Suppressor macrophage treated with lipopolysaccharide for 1 hour (primary cell): ENCODE data around the gene USP22.
"Not testable (repeated sequence)": the region's sequence is repeated elsewhere in the genome, so short reads cannot be mapped to it uniquely, and the experiment has no call there.

ENCODE experiments used
- DNase-seq, 3 donors: peaks; one replicate each; pipeline ENCODE4 v3.0.0-alpha.2; 2020 to 2022

The USP22 gene

DNA sequence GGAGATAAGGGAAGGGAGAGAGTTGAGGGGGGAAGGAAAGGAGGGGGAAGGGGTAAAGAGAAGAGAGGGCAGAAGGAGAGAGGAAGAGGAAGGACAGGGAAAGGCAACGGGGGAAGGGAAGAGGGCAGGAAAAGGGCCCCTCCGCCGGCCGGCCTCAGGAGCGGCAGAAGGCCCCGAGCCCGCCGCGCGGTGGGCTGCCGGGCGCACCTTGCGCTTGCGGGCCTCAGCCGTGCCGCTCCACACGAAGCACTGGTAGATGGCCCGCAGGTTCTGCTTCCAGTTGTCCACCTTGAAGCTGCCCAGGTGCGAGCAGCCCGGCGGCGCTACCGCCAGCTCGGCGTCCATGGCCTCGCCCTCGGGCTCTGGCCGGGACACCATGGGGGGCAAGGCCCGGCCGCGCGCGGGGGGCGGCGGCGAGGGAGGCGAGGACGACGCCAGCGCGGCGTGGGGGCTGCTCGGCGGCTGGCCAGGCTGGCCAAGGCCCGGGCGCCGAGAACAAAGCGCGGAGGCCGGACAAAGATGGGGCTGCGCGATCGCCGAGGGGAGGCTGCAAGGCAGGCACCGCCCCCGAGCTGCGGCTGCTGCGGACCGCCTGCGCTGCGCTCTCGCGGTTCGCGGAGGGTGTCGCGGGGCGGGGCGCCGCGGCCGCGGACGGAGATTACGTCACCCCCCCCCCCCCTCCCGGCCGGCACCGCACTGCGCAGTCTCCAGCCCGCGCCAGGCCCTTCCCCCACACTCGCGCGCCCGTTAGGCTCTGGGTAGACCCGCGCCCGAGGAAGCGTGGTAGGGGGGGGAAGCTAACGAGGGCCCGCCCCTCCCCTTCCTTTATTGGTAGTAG is at the start of gene USP22:
Gene USP22 (minus strand): TSS at position 554 of the 838 bp plus-strand sequence. CDS start 176 bp downstream, at position 378.
- peak; percentile 31 to 99 (median 98) for DNase-seq

DNA sequence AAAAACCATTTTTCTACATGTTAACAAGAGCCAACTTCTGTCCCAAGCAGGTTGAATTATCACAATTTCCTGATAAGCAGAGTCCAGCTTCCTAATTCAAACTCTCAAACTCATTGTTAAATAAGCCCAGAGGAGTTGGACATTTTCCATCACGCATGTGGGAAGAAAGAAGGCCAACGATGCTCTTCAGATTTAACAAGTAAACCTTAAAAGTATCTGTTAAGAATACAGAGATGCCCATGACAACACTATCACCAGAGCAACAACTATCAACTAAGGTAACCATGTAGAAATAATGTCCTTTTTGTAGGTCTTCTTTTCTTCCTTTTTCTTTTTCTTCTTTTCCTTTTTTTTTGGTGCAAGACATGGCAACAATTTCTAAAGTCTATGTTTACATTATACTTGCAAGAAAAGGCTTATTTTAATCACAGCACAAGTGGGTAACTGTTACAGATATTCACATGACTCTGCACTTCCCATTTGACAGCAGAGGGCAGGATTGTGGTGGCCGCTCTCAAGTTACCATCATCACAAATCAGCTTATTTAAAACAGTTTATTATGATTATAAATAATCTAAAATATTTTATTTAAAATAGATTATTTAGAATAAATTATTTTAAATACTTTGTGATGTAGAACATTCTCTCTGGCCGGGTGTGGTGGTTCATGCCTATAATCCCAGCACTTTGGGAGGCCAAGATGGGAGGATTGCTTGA is 48.2 kb upstream of the USP22 start:
- DNase-seq = peak; percentile 21 to 42 (median 24)

DNA sequence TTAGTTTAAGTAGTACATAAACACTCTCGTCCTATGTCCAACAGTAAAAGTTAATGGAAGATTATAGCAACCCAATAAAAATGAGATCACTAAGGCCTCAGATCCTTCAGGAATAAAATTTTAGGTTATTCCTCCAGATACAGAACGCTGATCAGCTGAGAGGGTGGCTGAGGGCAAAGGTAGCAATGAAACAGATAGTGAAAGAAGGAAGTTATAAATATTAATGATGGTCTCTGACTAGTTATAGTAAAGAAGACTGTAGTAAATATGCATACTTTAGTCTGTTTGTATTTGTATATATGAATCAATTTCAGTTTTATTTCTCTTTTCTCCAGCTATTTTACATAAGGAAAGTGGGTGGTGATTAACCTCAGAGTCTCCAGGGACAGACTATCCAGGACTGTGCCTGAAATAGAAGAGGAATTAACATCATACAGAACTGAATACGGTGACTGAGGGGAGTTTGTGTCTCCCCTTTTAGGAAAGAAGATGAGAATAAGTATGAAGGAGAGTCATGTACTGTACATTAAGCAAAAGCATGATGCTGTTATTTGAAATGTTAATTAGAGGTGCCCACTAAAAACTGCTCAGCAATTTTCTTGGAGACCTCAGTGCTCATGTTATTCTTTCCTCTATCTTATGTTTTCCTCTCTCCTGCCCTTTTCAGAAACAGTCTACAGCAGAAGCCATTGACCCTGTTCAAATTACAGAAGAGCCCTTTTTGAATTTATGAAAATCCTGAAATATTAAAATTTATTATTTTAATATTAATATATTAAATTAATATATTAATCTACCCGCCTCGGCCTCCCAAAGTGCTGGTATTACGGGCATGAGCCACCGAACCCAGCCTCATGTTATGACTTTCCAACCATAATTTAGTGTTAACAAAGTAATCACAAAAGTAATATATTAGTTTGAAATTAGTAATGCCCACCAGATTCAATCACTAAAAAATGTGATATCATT is 47.4 kb upstream of the USP22 start:
- peak in 1 of 3 donors; percentile 21 for DNase-seq

DNA sequence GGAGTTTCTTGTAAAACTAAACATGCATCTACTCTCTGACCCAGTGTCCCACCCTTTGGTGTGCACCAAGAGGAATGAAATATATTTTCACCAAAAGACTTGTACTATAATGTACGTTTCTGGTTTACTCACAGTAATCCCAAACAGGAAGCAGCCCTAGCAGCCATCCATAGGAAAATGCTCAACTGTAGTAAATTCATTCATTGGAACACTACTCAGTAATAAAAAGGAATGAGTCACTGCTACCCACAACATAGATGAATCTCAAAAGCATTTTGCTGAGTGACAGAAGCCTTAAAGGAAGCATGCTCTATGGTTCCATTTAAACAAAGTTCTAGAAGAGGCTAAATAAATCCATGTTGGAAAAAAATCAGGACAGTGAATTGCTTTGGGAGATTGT is 46.3 kb upstream of the USP22 start:
- peak in 1 of 3 donors; percentile 36 for DNase-seq

GRCh38 chr17:21085707-21086106 is 42.9 kb upstream of the USP22 start:
- DNase-seq = no peak

DNA sequence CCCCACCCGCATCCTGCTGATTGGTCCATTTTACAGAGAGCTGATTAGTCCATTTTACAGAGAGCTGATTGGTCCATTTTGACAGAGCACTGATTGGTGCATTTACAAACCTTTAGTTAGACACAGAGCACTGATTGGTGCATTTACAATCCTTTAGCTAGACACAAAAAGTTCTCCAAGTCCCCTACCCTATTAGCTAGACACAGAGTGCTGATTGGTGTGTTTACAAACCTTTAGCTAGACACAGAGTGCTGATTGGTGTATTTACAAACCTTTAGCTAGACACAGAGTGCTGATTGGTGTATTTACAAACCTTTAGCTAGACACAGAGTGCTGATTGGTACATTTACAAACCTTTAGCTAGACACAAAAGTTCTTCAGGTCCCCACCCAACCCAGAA is 42.5 kb upstream of the USP22 start:
- DNase-seq = not testable (repeated sequence)

DNA sequence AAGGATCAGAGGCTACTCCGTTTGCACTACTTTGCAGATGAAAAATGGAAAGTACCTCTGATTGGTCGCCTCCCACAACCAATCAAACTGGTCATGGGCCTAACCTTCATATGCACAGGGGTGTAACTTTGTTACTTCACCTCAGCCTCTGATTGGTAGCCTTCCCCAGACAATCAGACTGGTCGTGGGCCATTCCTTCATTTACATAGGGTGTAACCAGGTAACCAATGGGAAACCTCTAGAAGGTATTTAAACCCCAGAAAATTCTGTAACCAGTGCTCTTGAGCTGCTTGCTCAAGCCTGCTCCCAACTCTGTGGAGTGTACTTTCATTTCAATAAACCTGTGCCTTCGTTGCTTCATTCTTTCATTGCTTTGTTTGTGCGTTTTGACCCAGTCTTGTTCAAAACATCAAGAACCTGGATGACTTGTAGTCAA is 39.2 kb upstream of the USP22 start:
- DNase-seq = no peak

DNA sequence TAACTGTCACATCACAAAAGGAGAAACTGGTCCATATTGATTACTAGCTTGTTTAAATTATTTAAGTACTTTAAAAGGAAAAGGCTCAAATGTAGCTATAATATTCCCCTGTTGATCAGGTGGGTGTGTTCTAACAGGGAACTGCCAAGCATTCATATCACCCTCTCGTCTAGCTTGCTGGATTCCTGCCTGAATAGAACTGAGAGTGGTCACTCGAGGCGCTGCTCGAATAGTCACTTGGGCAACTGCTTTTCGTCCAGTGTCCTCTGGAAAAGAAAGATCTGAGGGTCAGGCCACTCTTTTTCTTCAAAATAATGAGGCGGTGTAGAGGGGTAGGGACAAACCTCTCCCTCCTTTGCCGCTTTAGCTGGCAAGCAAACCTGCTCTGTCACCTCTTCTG is 36.4 kb upstream of the USP22 start:
- DNase-seq = no peak

DNA sequence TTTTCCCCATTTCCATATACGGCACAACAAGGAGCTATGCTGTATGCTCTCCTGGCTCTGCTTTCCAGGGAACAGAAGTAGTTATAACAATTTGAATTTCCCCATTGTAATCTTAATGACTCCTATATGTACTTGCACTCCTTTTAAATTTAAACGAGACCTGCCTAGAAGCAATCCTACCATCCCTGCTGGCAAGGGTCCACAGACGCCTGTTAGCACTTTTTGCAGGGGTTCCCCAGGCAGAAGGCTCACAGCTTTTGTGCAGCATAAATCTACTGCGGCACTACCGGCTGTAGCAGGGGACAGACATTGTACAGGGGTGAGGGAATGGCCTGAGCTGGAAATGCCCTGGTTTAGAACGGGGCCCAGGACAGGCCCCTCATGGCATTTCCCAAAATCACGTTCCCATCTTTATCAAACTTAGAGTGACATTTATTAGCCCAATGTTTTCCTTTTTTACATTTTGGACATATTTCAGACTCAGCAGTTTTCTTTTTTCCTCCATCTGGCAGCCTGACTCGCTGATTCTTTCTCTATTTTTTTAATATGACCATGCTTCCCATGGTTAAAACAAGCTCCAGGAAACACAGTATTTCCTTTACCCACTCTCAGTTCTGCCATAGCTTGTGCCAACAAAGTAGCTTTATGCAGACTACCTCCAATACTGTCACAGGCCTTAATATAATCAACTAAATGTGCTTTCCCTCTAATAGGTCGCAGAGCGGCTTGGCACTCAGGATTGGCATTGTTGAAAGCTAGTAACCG is 35.4 kb upstream of the USP22 start:
- no peak for DNase-seq

- DNase-seq = no peak
These were observed 34.5 kb upstream of the USP22 start for GRCh38 chr17:21077281-21077680.

DNA sequence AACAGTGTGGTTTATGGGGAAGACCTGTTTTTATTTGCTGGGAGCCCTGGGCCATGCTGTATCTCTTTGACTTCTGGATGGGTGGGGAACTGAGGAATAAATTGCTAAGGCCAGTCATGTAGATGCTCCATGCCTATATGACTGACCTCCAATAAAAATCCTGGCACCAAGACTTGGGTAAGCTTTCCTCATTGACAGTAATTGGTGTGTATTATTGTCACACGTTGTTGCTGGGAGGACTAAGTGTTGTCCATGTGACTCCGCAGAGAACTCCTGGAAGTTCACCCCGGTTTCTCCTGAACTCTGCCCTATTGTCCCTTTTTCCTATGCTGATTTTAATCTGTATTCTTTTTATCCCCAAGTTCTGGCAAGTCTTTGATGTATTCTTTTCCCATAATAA is 33.4 kb upstream of the USP22 start:
- DNase-seq = no peak

- DNase-seq = no peak
These were observed 32.9 kb upstream of the USP22 start for GRCh38 chr17:21075739-21076085.

- no peak for DNase-seq
These were observed 30.0 kb upstream of the USP22 start for GRCh38 chr17:21072745-21073197.

DNA sequence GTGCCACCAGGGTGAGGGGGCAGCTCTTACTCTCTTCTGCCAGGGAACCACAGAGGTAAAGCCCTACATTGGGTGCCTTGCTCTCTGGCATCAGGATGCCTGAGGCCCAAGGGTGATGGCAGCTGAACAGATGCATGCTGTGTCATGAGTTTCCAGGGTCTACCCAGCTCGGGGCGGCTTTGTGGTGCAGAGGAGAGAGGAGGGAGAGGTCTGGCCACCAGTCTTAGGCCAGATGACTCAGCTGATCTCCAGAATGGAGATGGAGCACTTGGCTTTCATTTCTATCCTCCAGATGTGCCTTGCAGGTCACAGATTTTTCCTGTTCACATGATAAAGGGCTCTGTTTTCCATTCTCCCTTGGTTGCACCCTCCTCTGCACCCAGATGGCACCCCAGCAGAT is 23.6 kb upstream of the USP22 start:
- DNase-seq = no peak

DNA sequence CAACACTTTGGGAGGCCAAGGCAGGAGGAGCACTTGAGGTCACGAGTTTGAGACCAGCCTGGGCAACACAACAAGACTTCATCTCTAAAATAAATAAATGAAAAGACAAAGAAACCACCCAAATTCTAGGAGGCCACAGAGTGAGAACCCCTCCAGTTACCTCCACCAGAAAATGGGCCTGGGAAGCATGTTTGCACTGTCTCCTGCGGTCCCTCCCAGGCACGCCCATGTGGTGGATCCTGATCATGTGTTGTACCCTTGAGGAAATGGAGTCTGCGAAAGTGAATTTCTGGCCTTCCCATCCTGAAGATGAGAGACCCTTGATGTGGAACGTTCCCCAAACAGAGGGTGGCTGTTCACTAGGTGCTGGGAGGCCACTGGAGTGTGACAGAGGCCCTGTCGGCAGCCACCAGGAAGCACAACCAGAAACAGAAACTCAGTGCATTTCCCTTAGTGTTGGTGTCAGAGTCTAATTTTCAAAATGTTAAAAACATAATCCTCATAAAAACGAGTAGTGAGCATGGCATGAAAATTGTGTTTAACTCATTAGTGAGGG is 19.2 kb upstream of the USP22 start:
- no peak for DNase-seq

DNA sequence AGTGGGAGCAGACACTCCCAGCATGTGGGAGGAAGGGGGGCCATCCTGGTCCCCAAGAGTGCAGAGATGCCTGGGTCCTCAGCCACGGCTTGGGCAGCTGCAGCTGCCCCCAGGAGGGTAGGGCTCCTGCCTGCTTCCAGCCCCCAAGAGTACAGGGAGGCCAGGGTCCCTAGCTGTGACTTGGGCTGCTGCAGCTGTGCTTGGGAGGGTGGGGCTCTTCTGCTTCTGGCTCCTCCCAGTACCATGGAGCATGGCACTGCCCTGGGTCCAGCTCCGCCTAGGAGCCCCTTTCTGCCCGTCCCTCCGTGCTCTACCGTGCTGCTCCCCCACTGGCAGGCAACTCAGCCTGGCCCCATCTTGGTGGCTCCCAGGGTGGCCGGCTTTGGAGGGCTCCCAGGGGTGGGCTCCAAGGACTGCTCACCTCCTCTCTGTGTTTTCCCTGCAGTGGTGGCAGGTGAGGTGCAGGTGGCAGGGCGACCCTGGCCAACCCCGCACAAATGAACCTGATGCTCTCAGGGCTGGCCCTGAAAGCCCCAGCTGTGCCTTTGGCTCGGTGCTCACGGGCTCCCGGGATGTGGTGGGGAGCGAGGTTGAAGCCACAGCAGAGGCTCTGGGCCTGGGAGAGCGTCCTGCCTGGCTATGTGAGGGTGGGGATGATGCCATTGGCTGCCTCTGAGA is 18.5 kb upstream of the USP22 start:
- DNase-seq = no peak

DNA sequence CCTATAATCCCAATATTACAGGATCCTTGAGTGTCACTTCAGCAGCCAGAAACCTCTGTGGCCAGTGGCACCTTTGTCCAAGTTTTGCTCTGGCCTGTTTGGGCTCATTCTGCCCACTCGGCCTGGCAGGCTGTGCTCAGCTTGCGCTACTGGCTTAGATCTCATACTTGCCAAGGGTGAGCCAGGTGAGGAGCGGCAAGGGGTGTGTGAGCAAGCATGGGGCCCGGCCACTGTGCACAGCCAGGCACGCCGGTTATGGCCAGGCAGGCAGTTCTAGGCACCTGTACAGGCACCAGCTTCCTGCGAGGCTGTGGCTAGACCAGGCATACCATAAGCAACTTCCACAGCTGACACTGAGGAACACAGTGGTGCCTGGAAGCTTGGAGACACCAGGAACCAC is 16.9 kb upstream of the USP22 start:
- DNase-seq = no peak

- DNase-seq = no peak
These were observed 15.5 kb upstream of the USP22 start for GRCh38 chr17:21058098-21058893.

GRCh38 chr17:21053056-21053455 is 10.2 kb upstream of the USP22 start:
- DNase-seq = not testable (repeated sequence)

- no peak for DNase-seq
These were observed 6.6 kb upstream of the USP22 start for GRCh38 chr17:21049457-21049856.
